ENCODE measurements around the gene CEPT1.

Gene CEPT1

DNA sequence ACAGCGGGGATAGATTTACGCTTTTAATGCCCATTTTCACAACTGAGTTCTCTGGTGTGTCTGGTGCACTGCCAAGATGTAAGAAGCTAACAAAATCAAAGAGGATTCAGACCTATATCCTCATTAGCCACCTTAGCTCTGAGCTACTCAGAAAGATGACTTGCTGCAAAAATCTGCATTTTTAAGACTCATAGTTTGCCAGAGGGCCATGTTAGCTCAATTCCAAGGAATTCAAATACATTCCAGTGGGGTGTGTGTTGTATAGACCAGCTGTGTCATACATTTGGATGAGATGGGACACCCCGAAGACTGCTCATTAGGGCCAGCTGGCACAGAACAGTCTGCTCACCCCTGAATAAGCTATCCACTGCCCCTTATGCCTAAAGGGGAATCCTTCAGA is 51.5 kb downstream of the CEPT1 start:
- no peak overlapping the region for H3K4me3 ChIP-seq (ENCODE audit: control insufficient read depth, low read depth, low read length)
- TF ChIP-seq, protein P1, sequence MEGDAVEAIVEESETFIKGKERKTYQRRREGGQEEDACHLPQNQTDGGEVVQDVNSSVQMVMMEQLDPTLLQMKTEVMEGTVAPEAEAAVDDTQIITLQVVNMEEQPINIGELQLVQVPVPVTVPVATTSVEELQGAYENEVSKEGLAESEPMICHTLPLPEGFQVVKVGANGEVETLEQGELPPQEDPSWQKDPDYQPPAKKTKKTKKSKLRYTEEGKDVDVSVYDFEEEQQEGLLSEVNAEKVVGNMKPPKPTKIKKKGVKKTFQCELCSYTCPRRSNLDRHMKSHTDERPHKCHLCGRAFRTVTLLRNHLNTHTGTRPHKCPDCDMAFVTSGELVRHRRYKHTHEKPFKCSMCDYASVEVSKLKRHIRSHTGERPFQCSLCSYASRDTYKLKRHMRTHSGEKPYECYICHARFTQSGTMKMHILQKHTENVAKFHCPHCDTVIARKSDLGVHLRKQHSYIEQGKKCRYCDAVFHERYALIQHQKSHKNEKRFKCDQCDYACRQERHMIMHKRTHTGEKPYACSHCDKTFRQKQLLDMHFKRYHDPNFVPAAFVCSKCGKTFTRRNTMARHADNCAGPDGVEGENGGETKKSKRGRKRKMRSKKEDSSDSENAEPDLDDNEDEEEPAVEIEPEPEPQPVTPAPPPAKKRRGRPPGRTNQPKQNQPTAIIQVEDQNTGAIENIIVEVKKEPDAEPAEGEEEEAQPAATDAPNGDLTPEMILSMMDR (conservative IDR thresholded peaks at IDR 0.05; ENCODE audit: control insufficient read depth, insufficient read depth, low read depth, low read length): no peak
- DNase-seq (ENCODE audit: low read depth): peak; percentile 68

DNA sequence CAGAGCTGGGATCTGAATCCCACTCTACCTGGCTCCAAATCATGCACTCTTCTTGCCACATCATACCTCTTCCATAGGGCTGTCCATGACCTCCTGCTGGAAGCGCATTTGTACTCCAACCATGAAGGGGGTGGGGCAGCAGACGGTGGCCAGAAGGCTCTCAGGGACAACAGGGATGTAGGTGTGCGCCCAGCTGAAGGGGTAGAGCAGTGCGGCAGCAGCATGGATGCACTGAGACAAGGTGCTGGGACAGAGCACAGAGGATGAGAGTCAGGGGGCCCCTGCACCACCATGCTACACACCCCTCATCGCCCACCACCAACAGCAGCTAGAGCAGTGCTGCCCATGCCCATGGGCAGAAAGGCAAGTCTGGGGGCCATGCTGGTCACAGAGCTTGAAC is 52.1 kb downstream of the CEPT1 start:
- no peak for DNase-seq (ENCODE audit: low read depth)
- TF ChIP-seq, protein P1 (conservative IDR thresholded peaks at IDR 0.05; ENCODE audit: control insufficient read depth, insufficient read depth, low read depth, low read length): no peak
- H3K4me3 ChIP-seq (ENCODE audit: control insufficient read depth, low read depth, low read length): no peak overlapping the region

DNA sequence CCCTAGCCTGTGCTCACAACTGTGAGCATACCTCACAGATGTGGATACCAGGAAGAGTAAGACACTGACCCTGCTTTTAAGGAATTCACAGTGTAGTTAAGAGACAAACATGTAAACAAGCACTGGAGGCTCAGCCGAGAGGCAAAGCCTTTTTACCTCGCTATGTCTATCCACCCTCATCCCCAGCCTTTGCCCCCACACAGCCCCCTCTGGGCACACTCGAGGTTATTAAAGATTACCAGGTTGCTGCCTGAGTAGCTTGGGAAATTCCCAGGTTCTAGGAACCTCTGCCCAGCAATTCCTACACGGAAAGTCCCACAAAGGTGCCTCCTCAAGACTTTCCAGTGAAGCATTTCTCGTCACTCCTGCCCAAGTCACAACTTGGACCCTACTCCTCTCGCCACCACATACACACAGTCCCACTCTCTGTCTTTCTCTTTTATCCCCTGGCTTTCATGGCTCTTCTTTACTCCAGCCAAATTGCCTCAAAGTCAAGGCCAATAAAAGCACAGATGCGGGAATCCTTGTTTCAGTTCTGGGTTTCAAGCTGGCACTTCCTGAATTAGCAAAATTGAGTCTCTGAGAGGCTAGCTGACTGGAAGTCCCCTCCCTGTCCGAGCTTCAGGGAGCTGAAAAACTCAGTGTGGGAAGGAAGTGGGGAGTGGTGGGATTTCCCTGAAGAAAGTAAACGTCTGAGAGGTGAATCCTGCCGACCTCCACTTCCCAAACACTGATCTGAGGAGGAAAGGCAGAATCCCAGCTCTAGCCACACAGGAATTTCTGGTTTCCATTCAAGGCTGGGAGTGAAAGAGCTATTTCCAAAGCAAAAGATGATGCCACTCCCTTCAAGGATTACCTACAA is 52.9 kb downstream of the CEPT1 start:
- DNase-seq (ENCODE audit: low read depth): no peak
- no peak overlapping the region for H3K4me3 ChIP-seq (ENCODE audit: control insufficient read depth, low read depth, low read length)
- TF ChIP-seq, protein P1 (conservative IDR thresholded peaks at IDR 0.05; ENCODE audit: control insufficient read depth, insufficient read depth, low read depth, low read length): no peak

DNA sequence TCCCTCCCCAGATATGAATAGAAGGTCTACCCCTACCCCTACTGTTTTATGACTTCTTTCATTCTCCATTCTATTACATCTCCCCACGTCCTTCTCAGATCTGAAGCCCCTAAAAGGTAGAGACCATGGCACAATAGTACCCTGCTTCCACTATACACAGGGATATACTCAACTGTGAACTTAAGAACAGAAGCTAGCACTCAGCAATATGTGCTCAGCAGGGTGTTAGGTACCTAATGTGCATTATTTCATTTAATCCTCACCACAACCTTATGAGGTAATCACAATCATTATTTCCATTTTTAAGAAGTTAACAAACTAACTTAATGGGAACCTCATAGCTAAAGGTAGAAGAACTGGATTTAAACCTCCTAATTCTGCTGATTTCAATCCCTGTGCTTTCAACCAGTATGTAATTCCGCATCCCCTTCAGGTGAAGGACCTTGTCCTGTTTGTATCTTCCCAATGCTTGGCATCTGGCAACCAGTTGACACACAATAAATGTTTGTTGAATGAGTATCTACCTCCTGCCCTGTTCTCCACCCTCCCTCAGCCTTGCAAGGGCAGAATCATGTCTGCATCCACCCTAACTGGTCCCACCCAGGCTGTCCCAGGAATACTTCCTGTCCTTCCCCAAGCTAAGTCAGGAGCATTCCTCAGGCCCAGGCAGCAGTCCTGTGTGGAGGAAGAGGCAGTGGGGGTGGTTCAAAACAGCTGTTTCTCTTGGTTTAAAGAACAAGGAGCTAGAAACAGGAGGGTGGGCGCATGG is 53.9 kb downstream of the CEPT1 start:
- TF ChIP-seq, protein P1 (conservative IDR thresholded peaks at IDR 0.05; ENCODE audit: control insufficient read depth, insufficient read depth, low read depth, low read length): no peak
- H3K4me3 ChIP-seq (ENCODE audit: control insufficient read depth, low read depth, low read length): no peak overlapping the region
- no peak for DNase-seq (ENCODE audit: low read depth)

DNA sequence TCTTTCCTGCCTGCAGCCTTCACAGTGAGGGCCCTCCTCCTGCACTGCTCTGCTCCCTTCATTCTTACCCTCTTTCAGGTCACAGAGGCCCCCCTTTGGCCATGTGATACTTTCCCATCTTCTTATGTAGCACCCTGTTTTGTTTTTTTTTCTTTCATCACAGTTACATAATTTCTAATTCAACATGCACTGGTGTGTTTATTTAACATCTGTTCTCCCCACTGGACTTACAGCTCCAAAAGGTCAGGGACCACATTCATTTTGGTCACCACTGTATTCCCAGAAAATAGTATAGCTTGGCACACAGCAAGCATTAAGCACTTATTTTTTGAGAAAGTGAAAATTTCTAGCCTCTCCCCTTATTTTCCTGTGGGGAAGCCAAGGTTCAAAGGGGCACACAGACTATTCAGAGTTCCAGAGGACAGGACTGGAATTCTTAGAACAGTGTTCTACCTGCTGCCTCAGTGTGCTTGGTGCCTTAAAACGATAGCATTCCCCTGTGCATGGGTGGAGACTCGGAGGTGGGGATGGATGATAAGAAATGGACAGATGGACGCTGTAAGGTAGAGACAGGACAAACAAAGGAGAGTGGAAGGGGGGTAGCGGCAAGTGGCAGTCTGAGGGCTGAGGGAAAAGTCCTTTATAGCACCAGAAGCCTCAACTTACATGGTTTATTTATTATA is 55.1 kb downstream of the CEPT1 start:
- TF ChIP-seq, protein P1 (conservative IDR thresholded peaks at IDR 0.05; ENCODE audit: control insufficient read depth, insufficient read depth, low read depth, low read length): no peak
- no peak for DNase-seq (ENCODE audit: low read depth)
- no peak overlapping the region for H3K4me3 ChIP-seq (ENCODE audit: control insufficient read depth, low read depth, low read length)

DNA sequence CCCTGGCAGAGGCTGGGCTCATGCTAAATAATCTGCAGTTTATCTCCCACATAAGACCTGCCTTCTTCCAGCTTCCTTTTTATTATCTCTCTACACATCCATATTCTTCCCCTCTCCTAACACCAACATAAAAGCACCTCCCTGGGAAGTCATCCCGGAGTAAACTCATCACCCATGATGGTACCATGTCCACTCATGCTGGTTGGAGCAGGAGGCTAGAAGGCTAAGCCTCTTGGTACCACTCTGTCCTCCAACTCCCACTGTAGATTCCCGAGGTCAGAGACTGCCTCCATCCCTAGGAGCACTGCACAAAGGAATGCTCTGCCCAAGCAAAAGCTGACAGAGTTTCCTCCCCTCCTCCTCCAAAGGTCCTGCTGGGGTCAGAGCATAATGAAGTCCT is 56.2 kb downstream of the CEPT1 start:
- TF ChIP-seq, protein P1 (conservative IDR thresholded peaks at IDR 0.05; ENCODE audit: control insufficient read depth, insufficient read depth, low read depth, low read length): no peak
- H3K4me3 ChIP-seq (ENCODE audit: control insufficient read depth, low read depth, low read length): no peak overlapping the region
- no peak for DNase-seq (ENCODE audit: low read depth)

All from fibroblast of mammary gland (primary cell).